ENCODE measurements around the gene HAT1.

GRCh38 chr2:171878481-171878993 is 43.7 kb upstream of the HAT1 start:
- TF ChIP-seq CTCF (IDR thresholded peaks at IDR 0.05; ENCODE audit: poor library complexity, severe bottlenecking) = no peak
- TF ChIP-seq EZH2 (IDR thresholded peaks at IDR 0.05; ENCODE audit: borderline replicate concordance, insufficient read depth, low read length, poor library complexity, severe bottlenecking) = no peak
- TF ChIP-seq MXI1 (conservative IDR thresholded peaks at IDR 0.05; ENCODE audit: poor library complexity, severe bottlenecking) = no peak
- no peak for TF ChIP-seq POLR2AphosphoS5 (IDR thresholded peaks at IDR 0.05)
- TF ChIP-seq, protein P1, sequence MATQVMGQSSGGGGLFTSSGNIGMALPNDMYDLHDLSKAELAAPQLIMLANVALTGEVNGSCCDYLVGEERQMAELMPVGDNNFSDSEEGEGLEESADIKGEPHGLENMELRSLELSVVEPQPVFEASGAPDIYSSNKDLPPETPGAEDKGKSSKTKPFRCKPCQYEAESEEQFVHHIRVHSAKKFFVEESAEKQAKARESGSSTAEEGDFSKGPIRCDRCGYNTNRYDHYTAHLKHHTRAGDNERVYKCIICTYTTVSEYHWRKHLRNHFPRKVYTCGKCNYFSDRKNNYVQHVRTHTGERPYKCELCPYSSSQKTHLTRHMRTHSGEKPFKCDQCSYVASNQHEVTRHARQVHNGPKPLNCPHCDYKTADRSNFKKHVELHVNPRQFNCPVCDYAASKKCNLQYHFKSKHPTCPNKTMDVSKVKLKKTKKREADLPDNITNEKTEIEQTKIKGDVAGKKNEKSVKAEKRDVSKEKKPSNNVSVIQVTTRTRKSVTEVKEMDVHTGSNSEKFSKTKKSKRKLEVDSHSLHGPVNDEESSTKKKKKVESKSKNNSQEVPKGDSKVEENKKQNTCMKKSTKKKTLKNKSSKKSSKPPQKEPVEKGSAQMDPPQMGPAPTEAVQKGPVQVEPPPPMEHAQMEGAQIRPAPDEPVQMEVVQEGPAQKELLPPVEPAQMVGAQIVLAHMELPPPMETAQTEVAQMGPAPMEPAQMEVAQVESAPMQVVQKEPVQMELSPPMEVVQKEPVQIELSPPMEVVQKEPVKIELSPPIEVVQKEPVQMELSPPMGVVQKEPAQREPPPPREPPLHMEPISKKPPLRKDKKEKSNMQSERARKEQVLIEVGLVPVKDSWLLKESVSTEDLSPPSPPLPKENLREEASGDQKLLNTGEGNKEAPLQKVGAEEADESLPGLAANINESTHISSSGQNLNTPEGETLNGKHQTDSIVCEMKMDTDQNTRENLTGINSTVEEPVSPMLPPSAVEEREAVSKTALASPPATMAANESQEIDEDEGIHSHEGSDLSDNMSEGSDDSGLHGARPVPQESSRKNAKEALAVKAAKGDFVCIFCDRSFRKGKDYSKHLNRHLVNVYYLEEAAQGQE (IDR thresholded peaks at IDR 0.05; ENCODE audit: borderline replicate concordance) = no peak
- TF ChIP-seq EP300 (conservative IDR thresholded peaks at IDR 0.05; ENCODE audit: poor library complexity, severe bottlenecking) = no peak
